Loucy (cell line): Measurements from ENCODE around the gene OR5T2.

Experiments used
- H2AFZ ChIP-seq: fragments of 200-600 bp; sonication (generic); 2 replicates; pipeline ENCODE4 v1.6.0; 2016; ENCODE audit warnings: antibody characterized with exemption, mild to moderate bottlenecking, low read length, moderate library complexity
- H3F3A ChIP-seq: fragments of 200-600 bp; 2 replicates; pipeline ENCODE4 v1.6.0; 2016; ENCODE audit warnings: antibody characterized with exemption, low read depth, mild to moderate bottlenecking
- H3K27me3 ChIP-seq: fragments of 200-600 bp; sonication (generic); 2 replicates; pipeline ENCODE4 v1.6.1; 2014; ENCODE audit warnings: low read length, mild to moderate bottlenecking; ENCODE audit not compliant: insufficient read depth, poor library complexity, severe bottlenecking
- H3K36me3 ChIP-seq: fragments of 200-600 bp; sonication (generic); 2 replicates; pipeline ENCODE4 v1.6.1; 2016; ENCODE audit warnings: low read length; ENCODE audit not compliant: insufficient read depth
- H3K4me1 ChIP-seq: fragments of 200-600 bp; sonication (generic); 2 replicates; pipeline ENCODE4 v1.5.1; 2014; ENCODE audit warnings: low read length, mild to moderate bottlenecking; ENCODE audit not compliant: insufficient read depth, poor library complexity, severe bottlenecking
- H3K4me2 ChIP-seq: fragments of 200-600 bp; sonication (generic); 2 replicates; pipeline ENCODE4 v1.6.0; 2014; ENCODE audit warnings: antibody characterized with exemption, low read length, low read depth, mild to moderate bottlenecking; ENCODE audit not compliant: poor library complexity, severe bottlenecking
- H3K4me3 ChIP-seq: fragments of 200-600 bp; sonication (generic); 2 replicates; pipeline ENCODE4 v1.5.1; 2014; ENCODE audit warnings: low read length, mild to moderate bottlenecking, mixed read lengths; ENCODE audit not compliant: poor library complexity, severe bottlenecking
- H3K79me2 ChIP-seq: fragments of 200-600 bp; sonication (generic); 2 replicates; pipeline ENCODE4 v1.6.1; 2014; ENCODE audit warnings: low read length; ENCODE audit not compliant: insufficient read depth
- H3K9ac ChIP-seq: fragments of 200-600 bp; sonication (generic); 2 replicates; pipeline ENCODE4 v1.6.0; 2014; ENCODE audit warnings: mild to moderate bottlenecking, low read depth, low read length, moderate library complexity; ENCODE audit not compliant: poor library complexity, severe bottlenecking
- H3K9me2 ChIP-seq: fragments of 200-600 bp; sonication (generic); replicated peaks from 2 replicates; pipeline ENCODE4 v1.6.1; 2016; ENCODE audit warnings: low read depth, low read length, mixed read lengths
- H3K9me3 ChIP-seq: fragments of 200-600 bp; sonication (generic); 2 replicates; pipeline ENCODE4 v1.6.1; 2014; ENCODE audit warnings: mild to moderate bottlenecking, antibody characterized with exemption, low read length, low read depth; ENCODE audit not compliant: insufficient read depth
- H4K20me1 ChIP-seq: fragments of 200-600 bp; sonication (generic); 2 replicates; pipeline ENCODE4 v1.6.0; 2014; ENCODE audit warnings: antibody characterized with exemption, low read length, mild to moderate bottlenecking; ENCODE audit not compliant: insufficient read depth, poor library complexity, severe bottlenecking
- CTCF ChIP-seq: fragments of 200-600 bp; sonication (generic); conservative IDR thresholded peaks from 2 replicates; pipeline ENCODE4 v1.5.1; 2014; ENCODE audit warnings: mild to moderate bottlenecking, antibody characterized with exemption, low read length
- EZH2phosphoT487 ChIP-seq: fragments of 200-600 bp; IDR thresholded peaks from 2 replicates; pipeline ENCODE4 v1.6.1; 2018; ENCODE audit warnings: antibody characterized with exemption, mild to moderate bottlenecking, moderate library complexity, borderline replicate concordance

Gene OR5T2

GRCh38 chr11:56207790-56208189 is 26.3 kb downstream of the OR5T2 start:
- no peak overlapping the region for H3K4me2 ChIP-seq
- H3K36me3 ChIP-seq = no peaks in the 10 kb centered on the region
- no peak for TF ChIP-seq CTCF
- no peak for TF ChIP-seq EZH2phosphoT487
- no peak overlapping the region for H2AFZ ChIP-seq
- no peaks in the 10 kb centered on the region for H3K4me1 ChIP-seq
- H3K9me3 ChIP-seq = no peaks in the 10 kb centered on the region
- no peaks in the 10 kb centered on the region for H3K9me2 ChIP-seq
- no peak overlapping the region for H3K9ac ChIP-seq
- no peaks in the 10 kb centered on the region for H4K20me1 ChIP-seq
- H3K79me2 ChIP-seq = no peaks in the 10 kb centered on the region
- H3K27me3 ChIP-seq = no peaks in the 10 kb centered on the region
- no peak overlapping the region for H3K4me3 ChIP-seq
- no peaks in the 10 kb centered on the region for H3F3A ChIP-seq

GRCh38 chr11:56197367-56197766 is 36.7 kb downstream of the OR5T2 start:
- Histone ChIP-seq H3K79me2 (no peaks in the 10 kb centered on the region), H4K20me1 (no peaks in the 10 kb centered on the region), H3K9me2 (no peaks in the 10 kb centered on the region), H3F3A (no peaks in the 10 kb centered on the region), H3K4me3 (no peak overlapping the region), H3K4me2 (no peak overlapping the region), H3K9me3 (no peaks in the 10 kb centered on the region), H3K9ac (no peak overlapping the region), H2AFZ (no peak overlapping the region), H3K4me1 (no peaks in the 10 kb centered on the region), H3K36me3 (no peaks in the 10 kb centered on the region), H3K27me3 (no peaks in the 10 kb centered on the region)
- TF ChIP-seq EZH2phosphoT487 = no peak
- no peak for TF ChIP-seq CTCF

GRCh38 chr11:56196705-56197104 is 37.4 kb downstream of the OR5T2 start:
- no peak overlapping the region for H2AFZ ChIP-seq
- H3K4me3 ChIP-seq = no peak overlapping the region
- H3K27me3 ChIP-seq = no peaks in the 10 kb centered on the region
- no peak overlapping the region for H3K9ac ChIP-seq
- no peaks in the 10 kb centered on the region for H4K20me1 ChIP-seq
- no peaks in the 10 kb centered on the region for H3K9me3 ChIP-seq
- H3K4me2 ChIP-seq = no peak overlapping the region
- no peaks in the 10 kb centered on the region for H3K9me2 ChIP-seq
- H3K4me1 ChIP-seq = no peaks in the 10 kb centered on the region
- no peaks in the 10 kb centered on the region for H3K36me3 ChIP-seq
- H3F3A ChIP-seq = no peaks in the 10 kb centered on the region
- TF ChIP-seq EZH2phosphoT487 (no peak), CTCF (no peak)
- no peaks in the 10 kb centered on the region for H3K79me2 ChIP-seq
